ENCODE measurements around the gene SPRR2F.

DNA sequence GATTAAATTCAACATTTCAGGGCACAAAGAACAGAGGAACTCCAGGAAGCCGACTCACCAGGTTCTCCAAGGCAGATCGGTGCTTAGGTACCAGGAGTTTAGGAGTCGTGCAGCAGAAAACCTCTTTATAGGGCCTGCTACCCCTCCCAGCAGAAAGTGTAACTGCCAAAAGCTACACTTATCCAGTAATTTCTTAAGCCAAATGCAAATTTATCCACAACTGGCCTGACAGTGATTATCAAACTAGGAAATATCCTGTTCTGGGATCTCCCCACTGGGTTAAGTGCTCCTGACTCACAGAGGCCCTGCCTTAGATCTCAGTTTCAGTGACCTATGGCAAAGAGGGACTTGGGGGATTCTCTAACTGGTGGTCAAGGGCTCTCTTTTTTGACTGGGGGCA is at the start of gene SPRR2F:
- TF ChIP-seq, protein P1, sequence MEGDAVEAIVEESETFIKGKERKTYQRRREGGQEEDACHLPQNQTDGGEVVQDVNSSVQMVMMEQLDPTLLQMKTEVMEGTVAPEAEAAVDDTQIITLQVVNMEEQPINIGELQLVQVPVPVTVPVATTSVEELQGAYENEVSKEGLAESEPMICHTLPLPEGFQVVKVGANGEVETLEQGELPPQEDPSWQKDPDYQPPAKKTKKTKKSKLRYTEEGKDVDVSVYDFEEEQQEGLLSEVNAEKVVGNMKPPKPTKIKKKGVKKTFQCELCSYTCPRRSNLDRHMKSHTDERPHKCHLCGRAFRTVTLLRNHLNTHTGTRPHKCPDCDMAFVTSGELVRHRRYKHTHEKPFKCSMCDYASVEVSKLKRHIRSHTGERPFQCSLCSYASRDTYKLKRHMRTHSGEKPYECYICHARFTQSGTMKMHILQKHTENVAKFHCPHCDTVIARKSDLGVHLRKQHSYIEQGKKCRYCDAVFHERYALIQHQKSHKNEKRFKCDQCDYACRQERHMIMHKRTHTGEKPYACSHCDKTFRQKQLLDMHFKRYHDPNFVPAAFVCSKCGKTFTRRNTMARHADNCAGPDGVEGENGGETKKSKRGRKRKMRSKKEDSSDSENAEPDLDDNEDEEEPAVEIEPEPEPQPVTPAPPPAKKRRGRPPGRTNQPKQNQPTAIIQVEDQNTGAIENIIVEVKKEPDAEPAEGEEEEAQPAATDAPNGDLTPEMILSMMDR (IDR thresholded peaks at IDR 0.05), result no peak
- no peak for TF ChIP-seq POLR2A (IDR thresholded peaks at IDR 0.05)
- no peak for TF ChIP-seq POLR2AphosphoS5 (IDR thresholded peaks at IDR 0.05)
- no peak for TF ChIP-seq EP300 (IDR thresholded peaks at IDR 0.05)

All from stomach (tissue), 4 donors.